Gastroesophageal sphincter (tissue), 3 donors: ENCODE measurements around the gene ABCC2.

Experiments
- EP300 ChIP-seq: sonication (generic); formaldehyde crosslinking; IDR thresholded peaks from one replicate; pipeline ENCODE4 v1.6.1; 2017; ENCODE audit warnings: antibody characterized with exemption, mild to moderate bottlenecking
- POLR2AphosphoS5 ChIP-seq: sonication (generic); formaldehyde crosslinking; IDR thresholded peaks from one replicate; pipeline ENCODE4 v1.6.1; 2017; ENCODE audit warnings: antibody characterized with exemption
- TF ChIP-seq, protein P1 (sequence below), 4 experiments: fragments of 200-600 bp in 2 of 4; fragments of 450-650 bp in 2 of 4; sonication (generic) in 1 of 4; IDR thresholded peaks; one replicate each; pipeline ENCODE4 v1.5.1; 2017 to 2019; ENCODE audit warnings: antibody characterized with exemption in 4 of 4, mild to moderate bottlenecking in 2 of 4, moderate library complexity in 2 of 4

DNA sequence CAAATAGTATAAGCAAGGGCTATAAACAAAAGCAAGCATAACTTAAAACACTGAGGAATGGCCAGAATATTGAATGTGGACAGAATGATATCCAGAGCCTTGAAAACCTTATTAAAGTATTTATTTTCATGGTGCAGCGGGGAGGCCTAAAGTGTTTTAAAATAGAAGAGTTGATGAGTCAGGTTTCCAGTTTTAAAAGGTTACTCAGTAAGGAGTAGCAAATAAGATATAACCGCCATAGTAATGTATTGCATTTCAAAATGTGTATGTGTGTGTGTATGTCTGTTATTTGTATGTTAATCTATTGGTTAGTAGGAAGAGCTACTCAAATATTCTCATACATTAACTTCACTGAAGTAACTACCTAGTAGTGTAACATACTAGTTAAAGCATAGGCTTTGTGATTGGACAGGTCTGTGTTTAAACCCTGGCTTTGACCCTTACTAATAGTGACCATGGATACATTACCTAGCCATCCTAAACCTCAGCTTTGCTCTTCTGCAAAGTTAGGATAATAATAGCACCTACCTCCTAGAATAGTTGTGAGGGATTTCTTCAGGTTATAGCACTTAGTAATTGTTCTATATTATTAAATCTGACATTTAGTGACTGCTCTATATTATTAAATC is 33.5 kb upstream of the ABCC2 start:
- TF ChIP-seq EP300 = no peak
- TF ChIP-seq, protein P1, sequence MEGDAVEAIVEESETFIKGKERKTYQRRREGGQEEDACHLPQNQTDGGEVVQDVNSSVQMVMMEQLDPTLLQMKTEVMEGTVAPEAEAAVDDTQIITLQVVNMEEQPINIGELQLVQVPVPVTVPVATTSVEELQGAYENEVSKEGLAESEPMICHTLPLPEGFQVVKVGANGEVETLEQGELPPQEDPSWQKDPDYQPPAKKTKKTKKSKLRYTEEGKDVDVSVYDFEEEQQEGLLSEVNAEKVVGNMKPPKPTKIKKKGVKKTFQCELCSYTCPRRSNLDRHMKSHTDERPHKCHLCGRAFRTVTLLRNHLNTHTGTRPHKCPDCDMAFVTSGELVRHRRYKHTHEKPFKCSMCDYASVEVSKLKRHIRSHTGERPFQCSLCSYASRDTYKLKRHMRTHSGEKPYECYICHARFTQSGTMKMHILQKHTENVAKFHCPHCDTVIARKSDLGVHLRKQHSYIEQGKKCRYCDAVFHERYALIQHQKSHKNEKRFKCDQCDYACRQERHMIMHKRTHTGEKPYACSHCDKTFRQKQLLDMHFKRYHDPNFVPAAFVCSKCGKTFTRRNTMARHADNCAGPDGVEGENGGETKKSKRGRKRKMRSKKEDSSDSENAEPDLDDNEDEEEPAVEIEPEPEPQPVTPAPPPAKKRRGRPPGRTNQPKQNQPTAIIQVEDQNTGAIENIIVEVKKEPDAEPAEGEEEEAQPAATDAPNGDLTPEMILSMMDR (IDR thresholded peaks at IDR 0.05) = no peak
- TF ChIP-seq POLR2AphosphoS5 = no peak
